Astrocyte (in vitro differentiated cells and primary cell): ENCODE results near the gene SRMS. TPM values are rescaled to one million over a fixed set of nuclear protein-coding genes. Genes with fewer than 3 reads are reported as not detected.
A peak's percentile ranks its signal among the peaks of the same experiment; 100 is the strongest.

ENCODE experiments used
- DNase-seq: peaks from one replicate; pipeline ENCODE4 v3.0.0-alpha.2; 2010; ENCODE audit warnings: low read depth
- FAIRE-seq: peaks from 2 replicates; lab custom pipeline; 2011; peaks lifted over from hg19 to GRCh38; lab: Jason Lieb, UNC
- H2AFZ ChIP-seq: 2 replicates; pipeline ENCODE4 v1.6.0; 2012; ENCODE audit warnings: low read depth, low read length, inconsistent platforms
- H3K27ac ChIP-seq: 2 replicates; pipeline ENCODE4 v1.5.1; 2011; ENCODE audit warnings: low read depth, low read length, inconsistent platforms
- H3K27me3 ChIP-seq: 2 replicates; pipeline ENCODE4 v1.6.0; 2011; ENCODE audit warnings: low read length, inconsistent platforms; ENCODE audit not compliant: insufficient read depth
- H3K36me3 ChIP-seq: 2 replicates; pipeline ENCODE4 v1.5.1; 2011; ENCODE audit warnings: low read length, inconsistent platforms; ENCODE audit not compliant: insufficient read depth
- H3K4me1 ChIP-seq: 2 replicates; pipeline ENCODE4 v1.5.1; 2011; ENCODE audit warnings: low read length, inconsistent platforms; ENCODE audit not compliant: insufficient read depth
- H3K4me2 ChIP-seq: 2 replicates; pipeline ENCODE4 v1.6.0; 2012; ENCODE audit warnings: low read length, inconsistent platforms
- H3K4me3 ChIP-seq: 2 replicates; pipeline ENCODE4 v1.5.1; 2011; ENCODE audit warnings: low read depth, mild to moderate bottlenecking, low read length, inconsistent platforms; ENCODE audit not compliant: insufficient read depth
- H3K79me2 ChIP-seq: 2 replicates; pipeline ENCODE4 v1.6.0; 2012; ENCODE audit warnings: mild to moderate bottlenecking, low read length, inconsistent platforms; ENCODE audit not compliant: insufficient read depth
- H3K9ac ChIP-seq: 2 replicates; pipeline ENCODE4 v1.6.0; 2012; ENCODE audit warnings: mild to moderate bottlenecking, low read length, inconsistent platforms
- H3K9me3 ChIP-seq: 2 replicates; pipeline ENCODE4 v1.5.1; 2012; ENCODE audit warnings: low read depth, mild to moderate bottlenecking, low read length, inconsistent platforms; ENCODE audit not compliant: insufficient read depth
- H4K20me1 ChIP-seq: 2 replicates; pipeline ENCODE4 v1.6.0; 2012; ENCODE audit warnings: low read length, inconsistent platforms; ENCODE audit not compliant: insufficient read depth
- H3K27ac Mint-ChIP-seq: one replicate; pipeline ENCODE4 v1.8.0; 2021; ENCODE audit warnings: mild to moderate bottlenecking, mixed read lengths; ENCODE audit not compliant: unreplicated experiment
- H3K27me3 Mint-ChIP-seq: one replicate; pipeline ENCODE4 v1.8.0; 2021; ENCODE audit warnings: low read depth, mixed read lengths; ENCODE audit not compliant: unreplicated experiment
- H3K36me3 Mint-ChIP-seq: one replicate; pipeline ENCODE4 v1.8.0; 2021; ENCODE audit warnings: low read depth, mixed read lengths; ENCODE audit not compliant: unreplicated experiment
- H3K4me1 Mint-ChIP-seq: one replicate; pipeline ENCODE4 v1.8.0; 2021; ENCODE audit warnings: low read depth, mixed read lengths; ENCODE audit not compliant: unreplicated experiment
- H3K4me3 Mint-ChIP-seq: one replicate; pipeline ENCODE4 v1.8.0; 2021; ENCODE audit warnings: mild to moderate bottlenecking, moderate library complexity, mixed read lengths; ENCODE audit not compliant: unreplicated experiment
- H3K9me3 Mint-ChIP-seq: one replicate; pipeline ENCODE4 v1.8.0; 2021; ENCODE audit warnings: mild to moderate bottlenecking, mixed read lengths; ENCODE audit not compliant: unreplicated experiment
- CTCF ChIP-seq: IDR thresholded peaks from 2 replicates; pipeline ENCODE4 v1.5.1; 2011; ENCODE audit warnings: low read depth, mild to moderate bottlenecking, inconsistent platforms, low read length, moderate library complexity; ENCODE audit not compliant: insufficient read depth
- EZH2 ChIP-seq: IDR thresholded peaks from 2 replicates; pipeline ENCODE4 v1.6.1; 2012; ENCODE audit warnings: mild to moderate bottlenecking, low read length, inconsistent platforms; ENCODE audit not compliant: insufficient read depth
- total RNA-seq: library from RNA; stranded (reverse); gene quantifications from 2 replicates; pipeline ENCODE4 v1.2.1, GENCODE V29; 2021

The SRMS gene
- total RNA-seq, 1 donor from 2014 or later: 0.14 TPM

- peaks cover 28% of the 10 kb centered on the region for H3K79me2 ChIP-seq
- Mint-ChIP-seq H3K27me3 (peaks cover 2% of the 10 kb centered on the region), H3K4me3 (peak overlapping the region; percentile 82), H3K27ac (peak overlapping the region; percentile 53), H3K36me3 (peaks cover 17% of the 10 kb centered on the region), H3K4me1 (peaks cover 2% of the 10 kb centered on the region), H3K9me3 (peaks cover 1% of the 10 kb centered on the region)
- no peaks in the 10 kb centered on the region for H3K27me3 ChIP-seq
- no peaks in the 10 kb centered on the region for H3K36me3 ChIP-seq
- peak overlapping the region; percentile 88 for H2AFZ ChIP-seq
- peaks cover 37% of the 10 kb centered on the region for H4K20me1 ChIP-seq
- FAIRE-seq (no peak), DNase-seq (peak; percentile 37)
- H3K9me3 ChIP-seq: no peaks in the 10 kb centered on the region
- TF ChIP-seq EZH2 (peak; percentile 48), CTCF (no peak)
- peak overlapping the region; percentile 100 for H3K4me2 ChIP-seq
- peaks cover 14% of the 10 kb centered on the region for H3K4me1 ChIP-seq
- peak overlapping the region; percentile 67 for H3K4me3 ChIP-seq
- peak overlapping the region; percentile 50 for H3K27ac ChIP-seq
- peak overlapping the region; percentile 91 for H3K9ac ChIP-seq
Observed at GRCh38 chr20:63519668-63520503, 27.7 kb downstream of the SRMS start.

- Histone ChIP-seq H3K36me3 (no peaks in the 10 kb centered on the region), H3K4me1 (peaks cover 14% of the 10 kb centered on the region), H3K9me3 (no peaks in the 10 kb centered on the region), H3K9ac (peak overlapping the region; percentile 91), H3K27me3 (no peaks in the 10 kb centered on the region), H3K4me2 (peak overlapping the region; percentile 100), H3K4me3 (peak overlapping the region; percentile 67), H4K20me1 (peaks cover 29% of the 10 kb centered on the region), H3K79me2 (peaks cover 28% of the 10 kb centered on the region), H2AFZ (peak overlapping the region; percentile 88), H3K27ac (no peak overlapping the region)
- FAIRE-seq (no peak), DNase-seq (no peak)
- Mint-ChIP-seq H3K4me3 (peak overlapping the region; percentile 82), H3K27ac (peak overlapping the region; percentile 53), H3K9me3 (peaks cover 1% of the 10 kb centered on the region), H3K36me3 (peaks cover 12% of the 10 kb centered on the region), H3K4me1 (peaks cover 2% of the 10 kb centered on the region), H3K27me3 (peaks cover 2% of the 10 kb centered on the region)
- no peak for TF ChIP-seq CTCF
- no peak for TF ChIP-seq EZH2
Observed at GRCh38 chr20:63518946-63519667, 28.4 kb downstream of the SRMS start.
